NOMO-1 (cell line): ENCODE data around the gene CSAD.

Source experiments
- DNase-seq, 2 experiments: peaks; one replicate each; lab custom pipeline; 2025; ENCODE audit not compliant: unreplicated experiment in 2 of 2; lab: John Stamatoyannopoulos, UW

CSAD gene

GRCh38 chr12:53200458-53201176 lies 19.9 kb upstream of the CSAD start:
- peak; percentile 34 to 83 for DNase-seq

- no peak for DNase-seq
Observed at GRCh38 chr12:53200107-53200457, 19.4 kb upstream of the CSAD start.

- no peak for DNase-seq
Observed at GRCh38 chr12:53199700-53200099, 19.0 kb upstream of the CSAD start.

GRCh38 chr12:53198486-53199110 lies 17.9 kb upstream of the CSAD start:
- DNase-seq: no peak

GRCh38 chr12:53197011-53197640 lies 16.4 kb upstream of the CSAD start:
- DNase-seq: no peak

- no peak for DNase-seq
Observed at GRCh38 chr12:53196486-53196885, 15.8 kb upstream of the CSAD start.

- DNase-seq: no peak
Observed at GRCh38 chr12:53195516-53196420, 15.0 kb upstream of the CSAD start.

GRCh38 chr12:53194973-53195372 lies 14.2 kb upstream of the CSAD start:
- no peak for DNase-seq

- DNase-seq: no peak
Observed at GRCh38 chr12:53193985-53194716, 13.4 kb upstream of the CSAD start.

- no peak for DNase-seq
Observed at GRCh38 chr12:53193040-53193439, 12.3 kb upstream of the CSAD start.

- DNase-seq: no peak
Observed at GRCh38 chr12:53192531-53193021, 11.9 kb upstream of the CSAD start.

GRCh38 chr12:53191885-53192530 lies 11.3 kb upstream of the CSAD start:
- DNase-seq: no peak

- no peak for DNase-seq
Observed at GRCh38 chr12:53191096-53191884, 10.6 kb upstream of the CSAD start.

- DNase-seq: no peak
Observed at GRCh38 chr12:53190108-53190729, 9.5 kb upstream of the CSAD start.

GRCh38 chr12:53187145-53187899 lies 6.6 kb upstream of the CSAD start:
- no peak for DNase-seq

GRCh38 chr12:53186745-53187144 lies 6.0 kb upstream of the CSAD start:
- no peak for DNase-seq

- no peak for DNase-seq
Observed at GRCh38 chr12:53185582-53186153, 4.9 kb upstream of the CSAD start.

GRCh38 chr12:53184828-53185227 lies 4.1 kb upstream of the CSAD start:
- DNase-seq: no peak
